Myocyte (in vitro differentiated cells): ENCODE results near the gene BAHCC1. TPM values are rescaled to one million over a fixed set of nuclear protein-coding genes. Genes with fewer than 3 reads are reported as not detected.

Experiments
- DNase-seq: peaks from one replicate; pipeline ENCODE4 v3.0.0-alpha.2; 2012; ENCODE audit warnings: low read depth
- total RNA-seq: library from RNA; depleted of rRNA; stranded (reverse); fragments of >200 nt; gene quantifications from 2 replicates; pipeline ENCODE4 v1.2.3, GENCODE V29; 2014

BAHCC1 gene
- total RNA-seq, 1 donor from 2014 or later, result 5.7 TPM

DNA sequence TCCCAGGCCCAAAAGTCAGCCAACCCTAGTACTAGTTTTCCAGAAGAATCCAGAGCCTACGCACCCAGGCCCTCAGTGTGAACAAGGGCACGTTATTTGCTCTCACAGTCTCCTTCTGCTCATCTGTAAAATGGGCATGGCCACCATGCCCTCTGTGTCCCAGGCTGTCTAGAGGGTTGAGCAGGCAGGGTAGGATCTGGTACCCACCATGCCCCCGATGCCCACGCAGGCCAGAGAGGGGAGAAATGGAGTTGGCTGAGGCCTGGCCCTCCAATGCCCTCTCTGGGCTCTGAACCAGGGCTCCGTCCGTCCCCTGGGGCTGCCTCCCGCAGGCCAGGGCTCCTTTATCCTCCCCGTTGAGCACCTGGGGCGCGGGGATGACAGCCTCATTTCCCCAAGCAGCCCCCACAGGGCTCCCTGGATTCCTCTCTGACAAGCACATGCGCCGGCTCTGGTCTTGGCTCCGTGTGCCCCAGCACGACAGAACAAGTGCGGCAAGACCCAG, 9.1 kb upstream of the BAHCC1 start:
- no peak for DNase-seq

DNA sequence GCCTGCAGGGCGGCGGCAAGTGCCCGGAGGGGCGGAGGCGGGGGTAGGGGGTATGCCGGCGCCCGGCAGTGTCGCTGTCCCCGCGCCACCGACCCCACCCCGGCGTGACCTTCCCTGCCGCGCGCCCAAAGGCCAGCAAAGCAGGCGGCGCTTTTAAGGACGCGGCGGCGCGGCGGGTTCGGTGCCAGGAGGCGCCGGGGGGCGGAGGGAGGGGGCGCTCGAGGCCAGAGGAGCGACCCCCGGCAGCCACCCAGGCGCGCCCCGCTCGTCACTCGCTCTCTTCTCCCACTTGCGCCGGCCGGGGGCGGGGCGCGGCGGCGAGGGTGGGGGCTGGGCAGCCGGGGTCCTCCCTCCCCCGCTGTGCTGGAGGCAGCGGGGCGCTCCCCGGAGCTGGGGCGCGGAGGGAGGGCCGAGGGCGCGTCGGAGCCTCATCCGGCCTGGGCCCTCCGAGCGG, 8.6 kb upstream of the BAHCC1 start:
- DNase-seq, result no peak

DNA sequence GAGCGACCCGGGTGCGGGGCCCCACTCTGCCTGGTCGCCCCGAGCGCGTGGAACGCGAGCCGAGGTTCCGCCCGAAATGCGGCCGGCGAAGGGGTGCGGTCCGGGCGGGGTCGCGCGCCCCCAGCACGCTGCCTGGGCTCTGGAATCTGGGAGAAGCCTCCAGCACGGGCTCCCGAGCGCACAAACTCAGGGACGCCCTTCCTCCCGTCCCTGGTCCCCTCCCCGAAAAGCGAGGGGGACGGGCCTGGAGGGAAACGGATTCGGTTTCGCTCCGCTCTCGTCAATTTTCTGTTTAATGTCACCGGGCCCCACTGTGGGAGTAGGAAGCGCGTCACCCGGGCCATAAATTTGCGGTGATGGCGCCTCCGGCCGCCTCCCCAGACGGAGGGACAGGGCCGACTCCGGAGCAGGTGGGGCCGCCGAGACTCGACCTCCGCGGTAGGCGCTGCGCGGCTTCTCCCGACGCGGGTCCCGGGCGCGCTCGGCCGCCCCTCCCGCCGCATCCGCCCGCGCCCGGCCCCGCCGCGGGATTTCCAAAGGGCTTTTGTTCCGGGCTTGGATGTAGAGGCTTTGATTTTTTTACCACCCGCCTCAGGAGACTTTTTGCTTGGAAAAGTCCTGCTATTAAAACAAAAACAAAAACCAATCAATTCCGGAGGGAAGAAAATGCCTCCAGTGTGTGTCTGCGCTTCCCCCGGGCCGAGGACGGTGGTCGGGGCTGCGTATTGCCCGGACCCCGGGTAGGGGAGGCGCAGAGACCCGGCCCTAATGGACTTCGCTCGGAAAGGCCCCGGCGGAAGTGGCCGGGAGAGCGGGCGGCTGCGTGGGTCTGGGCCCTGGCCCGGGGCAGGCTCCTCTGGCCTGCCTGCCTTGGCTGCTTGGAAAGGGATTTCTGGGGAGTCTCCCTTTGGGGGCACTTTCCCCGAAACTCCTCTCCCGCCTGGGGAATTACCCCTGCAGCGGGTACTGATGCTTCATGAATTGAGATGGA, 7.9 kb upstream of the BAHCC1 start:
- DNase-seq, result peak; percentile 67

DNA sequence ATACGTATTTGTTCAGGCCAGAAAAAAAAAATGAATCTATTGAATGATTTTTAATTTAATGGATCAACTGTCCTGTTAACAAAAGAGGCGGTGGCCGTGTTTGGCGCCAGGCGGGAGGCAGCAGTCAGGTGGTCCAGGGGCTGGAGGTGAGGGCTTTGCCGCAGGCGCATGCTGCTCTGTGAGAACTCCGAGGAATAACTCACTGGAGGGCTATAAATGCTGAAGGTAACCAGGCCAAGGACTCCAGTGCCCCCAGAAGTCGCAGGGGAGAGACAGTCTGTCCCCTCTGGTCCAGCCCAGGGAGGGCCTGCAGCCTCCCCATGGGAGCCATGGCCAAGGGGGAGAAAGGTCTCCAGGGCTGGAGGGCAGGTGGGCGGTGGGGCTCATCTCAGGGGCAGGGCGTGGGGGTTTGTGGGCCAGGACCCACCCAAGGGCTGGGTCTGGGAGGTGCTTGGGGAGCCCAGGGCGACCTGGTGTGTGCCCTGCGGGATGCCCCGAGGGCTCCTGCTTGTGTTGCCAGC, 7.1 kb upstream of the BAHCC1 start:
- DNase-seq, result no peak

DNA sequence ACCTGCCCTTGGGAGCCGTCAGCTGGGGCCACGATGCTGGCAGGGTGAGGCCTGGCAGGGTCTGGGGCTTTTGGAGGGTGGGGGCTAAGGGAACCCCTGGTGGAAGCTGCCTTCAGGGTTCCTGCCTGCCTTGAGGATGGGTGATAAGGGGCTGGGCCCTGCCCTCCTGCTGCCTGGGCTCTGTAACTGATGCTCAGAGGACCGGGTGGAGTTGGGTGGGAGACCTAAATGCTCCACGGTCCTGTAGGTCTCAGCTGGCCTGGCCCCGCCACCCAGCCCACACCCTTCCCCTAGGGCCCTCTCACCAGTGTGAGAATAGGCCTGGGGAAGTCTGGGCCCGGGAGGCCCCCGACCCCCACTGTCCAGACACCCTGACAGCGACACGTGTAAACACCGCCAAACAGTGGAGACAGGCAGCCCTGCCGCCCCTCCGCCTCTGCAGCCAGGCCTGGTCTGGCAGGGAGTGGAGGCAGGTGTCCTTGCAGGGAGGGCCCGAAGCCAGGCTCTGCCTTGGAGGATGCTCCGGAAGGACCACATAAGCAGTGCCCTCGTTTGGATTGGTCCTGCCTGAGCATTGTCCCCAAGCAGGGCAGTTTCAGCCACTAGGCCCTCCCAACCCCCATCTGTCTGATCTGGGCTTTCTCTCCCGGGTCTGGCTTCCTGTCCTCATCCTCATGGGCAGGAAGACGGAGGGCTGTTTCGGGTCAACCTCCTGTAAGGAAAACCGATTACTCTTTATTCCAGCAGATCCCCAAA, 6.5 kb upstream of the BAHCC1 start:
- DNase-seq, result no peak

DNA sequence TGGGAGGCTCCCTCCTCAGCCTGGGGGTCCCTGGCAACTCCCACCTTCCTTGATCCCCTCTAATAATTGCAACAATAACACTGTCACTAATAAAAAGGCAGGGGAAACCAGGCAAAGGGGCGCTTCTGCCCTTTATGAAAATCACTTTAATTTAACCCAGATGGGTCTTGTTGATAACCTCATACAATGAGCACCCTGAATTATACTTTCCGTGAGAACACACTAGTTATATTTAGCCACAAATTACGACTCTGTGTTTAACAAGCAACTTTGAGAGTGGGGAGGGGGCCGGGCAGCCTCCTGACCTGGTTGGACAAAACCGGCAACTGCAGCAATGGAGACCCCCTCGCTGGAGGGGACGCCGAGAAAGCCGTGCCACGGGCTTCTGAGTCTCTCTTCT, 5.7 kb upstream of the BAHCC1 start:
- no peak for DNase-seq

DNA sequence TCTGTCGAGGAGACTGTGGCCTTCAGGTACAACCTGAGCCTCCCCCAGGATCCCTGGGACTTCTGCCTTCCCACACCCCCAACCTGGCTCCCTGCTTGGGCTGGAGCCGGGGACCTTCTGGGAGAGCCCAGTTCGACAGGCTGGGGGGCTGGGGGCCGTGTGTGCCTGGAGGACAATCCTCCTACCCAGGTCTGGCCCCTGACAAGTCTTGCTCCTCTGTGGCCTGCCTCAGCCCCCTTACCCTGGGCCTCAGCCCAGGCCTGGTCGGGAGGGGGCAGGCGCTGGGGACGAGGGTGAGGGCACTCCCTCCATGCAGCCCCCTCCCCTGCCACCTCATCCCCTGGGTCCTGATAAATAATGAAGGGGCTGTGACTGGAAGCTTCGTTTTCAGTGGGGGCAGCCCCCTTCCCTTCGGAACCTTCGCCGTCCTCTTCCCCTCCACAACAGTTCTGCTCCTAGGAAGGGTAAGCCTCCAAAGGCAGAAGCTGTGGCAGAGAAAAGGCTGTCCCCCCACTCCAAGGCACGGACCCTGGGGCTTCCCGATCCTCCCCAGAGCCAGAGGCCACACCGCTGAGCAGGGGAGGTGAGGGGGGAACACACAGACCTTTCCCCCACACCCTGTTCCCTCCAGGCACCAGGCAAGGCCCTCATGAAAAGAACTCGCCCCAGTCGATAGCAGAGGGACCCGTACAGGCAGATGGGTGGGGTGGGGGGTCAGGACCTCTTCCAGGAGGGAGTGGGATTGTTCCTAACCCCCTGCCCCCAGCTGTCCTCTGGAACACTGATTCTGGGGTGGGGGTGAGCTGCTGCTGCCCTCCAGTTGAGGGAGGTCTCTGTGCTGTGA, 5.0 kb upstream of the BAHCC1 start:
- DNase-seq, result no peak

DNA sequence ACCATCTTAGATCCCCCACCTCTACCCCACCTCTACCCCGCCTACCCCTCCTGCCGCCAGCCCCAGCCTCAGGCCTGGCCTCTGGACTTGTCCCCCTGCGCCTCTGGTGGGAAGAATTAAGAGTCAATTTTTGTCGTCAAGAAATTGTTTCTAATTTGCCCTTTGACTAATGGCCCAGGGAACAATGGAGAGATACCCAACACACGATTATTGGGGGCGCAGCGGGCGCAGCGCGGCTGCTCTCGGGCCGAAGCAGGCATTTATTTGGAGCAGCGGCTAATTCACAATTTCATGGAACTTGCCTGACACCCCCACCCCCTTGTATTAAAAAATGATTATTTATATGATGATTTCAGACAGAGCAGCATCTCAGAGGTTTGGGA, 4.4 kb upstream of the BAHCC1 start:
- no peak for DNase-seq

DNA sequence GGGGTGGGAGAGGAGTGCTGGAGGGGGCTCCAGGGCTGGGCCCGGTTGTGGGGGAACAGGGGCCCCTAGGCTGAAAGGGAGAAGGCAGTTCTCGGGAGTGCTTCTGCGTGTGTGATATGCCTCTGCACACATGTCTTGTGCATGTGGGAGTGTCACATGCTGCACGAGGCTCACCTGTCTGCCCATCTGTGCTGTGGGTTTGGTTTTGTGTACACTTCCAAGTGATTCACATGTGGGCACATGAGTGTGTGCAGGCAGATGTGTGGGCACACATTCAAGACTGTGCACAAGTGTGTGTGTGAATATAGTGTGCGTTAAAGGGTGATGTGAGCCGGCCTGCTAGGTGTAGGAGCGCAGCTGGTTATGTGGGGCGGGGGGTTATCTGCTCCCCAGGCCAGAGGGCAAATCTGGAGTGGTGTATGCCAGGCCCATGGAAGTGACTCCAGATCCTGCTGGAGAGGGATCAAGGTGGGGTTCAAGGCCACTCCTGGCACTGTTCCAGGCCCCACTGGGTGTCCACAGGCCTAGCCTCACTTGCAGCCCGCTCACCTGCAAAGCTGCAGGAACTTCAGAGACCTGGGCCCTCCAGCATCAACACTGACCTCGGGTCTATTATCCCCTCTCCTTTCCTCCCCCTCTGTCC, 3.8 kb upstream of the BAHCC1 start:
- DNase-seq, result no peak

DNA sequence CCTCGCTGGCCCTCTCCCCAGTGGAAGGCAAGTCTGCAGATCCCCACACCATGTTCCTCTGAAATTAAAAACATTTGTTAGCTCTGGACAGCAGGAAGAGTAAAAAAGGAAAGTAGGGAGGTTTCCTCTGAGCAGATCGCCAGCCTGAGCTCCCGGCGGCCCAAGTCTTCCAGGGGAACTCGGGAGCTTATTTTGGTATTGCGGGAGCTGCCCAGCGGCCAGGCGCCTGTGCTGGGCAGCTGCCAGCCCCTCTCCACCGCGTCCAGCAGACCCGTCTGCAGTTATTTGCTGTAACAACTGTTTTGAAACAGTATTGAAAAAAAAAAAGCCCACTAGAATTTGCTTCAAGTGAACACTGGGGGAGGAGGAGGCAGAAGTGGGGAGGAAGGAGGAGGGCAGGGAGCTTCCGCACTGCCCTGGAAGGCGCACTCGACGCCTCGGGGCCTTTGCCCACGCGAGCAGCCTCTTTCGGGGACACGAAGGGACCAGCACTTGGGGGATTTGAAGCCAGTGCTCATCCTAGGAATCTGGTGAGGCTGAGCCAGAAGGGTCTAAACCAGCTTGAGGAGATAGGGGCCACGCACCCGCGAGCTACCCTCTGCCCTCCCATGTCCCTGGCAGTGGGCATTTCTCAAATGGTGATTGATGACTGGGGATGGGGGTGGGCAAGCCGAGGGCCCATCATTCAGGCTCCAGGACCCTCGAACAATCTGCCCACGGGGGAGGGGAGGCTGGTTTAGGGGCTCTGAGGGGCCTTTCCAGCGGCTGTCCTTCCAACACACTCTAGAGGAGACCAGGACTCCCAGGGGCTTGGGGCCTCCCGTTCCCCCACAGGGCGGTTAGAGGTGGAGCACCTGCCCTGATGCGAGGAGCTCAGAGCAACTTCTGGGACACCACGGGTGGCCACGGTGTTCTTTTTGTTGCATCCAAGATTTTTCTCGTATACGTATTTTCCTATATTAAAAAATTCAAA, 3.0 kb upstream of the BAHCC1 start:
- DNase-seq, result peak; percentile 77

DNA sequence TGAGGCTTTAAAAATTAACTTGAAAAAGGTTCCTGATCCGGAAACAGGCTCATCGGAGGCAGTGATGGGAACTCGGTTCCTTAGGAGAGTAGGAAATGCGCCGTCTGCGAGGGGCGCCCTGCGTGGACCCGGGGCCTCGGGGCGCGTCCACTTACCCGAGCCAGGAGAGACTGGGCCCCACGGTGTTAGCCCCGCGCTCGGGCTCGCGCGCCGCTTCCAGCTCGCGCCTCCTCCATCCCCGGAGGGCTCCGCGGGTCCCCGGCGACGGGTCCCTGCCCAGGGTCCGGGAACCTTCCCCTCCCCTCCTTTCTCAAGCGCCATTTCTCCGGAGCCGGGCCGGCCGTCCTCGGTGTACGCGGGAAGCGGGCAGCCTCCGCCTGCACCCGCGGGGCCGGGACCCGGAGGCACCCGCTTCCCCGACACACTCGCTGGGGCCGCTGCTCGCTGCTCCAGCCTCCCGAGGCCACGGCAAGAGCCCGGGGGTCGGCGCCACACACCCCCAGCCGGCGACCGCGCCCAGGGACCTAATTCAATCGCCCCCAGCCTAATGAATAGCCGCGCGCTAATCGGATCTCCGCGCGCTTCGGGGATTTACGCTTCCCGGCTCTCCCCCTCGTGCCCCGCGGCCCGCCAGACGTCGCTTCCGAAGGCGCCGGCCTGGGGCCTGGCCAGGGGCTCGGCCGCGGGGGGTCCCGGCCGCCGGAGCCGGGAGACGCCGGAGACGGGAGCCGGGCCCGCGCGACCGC, 2.2 kb upstream of the BAHCC1 start:
- DNase-seq, result peak; percentile 46

DNA sequence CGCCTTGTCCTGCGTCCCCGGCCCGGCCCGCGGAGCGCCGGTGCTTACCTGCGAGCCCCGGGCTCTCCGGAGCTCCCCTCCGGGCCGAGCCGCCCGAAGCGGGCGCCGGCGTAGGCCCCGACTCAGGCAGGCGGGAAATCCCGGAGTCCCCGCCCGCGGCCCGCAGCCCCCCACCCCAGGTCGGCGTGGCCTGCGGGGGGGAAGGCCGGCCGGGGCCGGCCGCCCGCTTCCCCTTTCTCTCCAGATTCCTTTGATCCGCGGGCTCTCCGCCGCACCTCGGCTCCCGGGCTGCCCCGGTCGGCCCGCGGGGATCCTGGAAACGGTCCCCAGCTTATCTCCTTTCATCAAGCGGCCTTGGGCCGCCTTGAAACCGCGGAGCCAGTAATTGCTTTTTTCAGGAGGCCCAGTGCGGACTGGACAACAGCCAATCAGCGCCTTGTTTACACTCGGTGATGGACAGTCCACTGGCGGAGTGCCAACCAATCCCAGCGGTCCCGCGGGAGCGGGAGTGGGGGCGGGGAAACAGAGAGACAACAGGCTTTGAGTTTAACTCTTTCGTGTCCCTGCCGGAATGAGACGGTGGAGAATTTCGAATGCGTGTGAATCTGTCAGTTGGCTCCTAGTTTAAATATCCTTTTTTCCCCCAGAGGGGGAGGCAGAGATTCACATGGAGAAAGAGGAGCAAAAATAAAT, 1.4 kb upstream of the BAHCC1 start:
- DNase-seq, result peak; percentile 100

DNA sequence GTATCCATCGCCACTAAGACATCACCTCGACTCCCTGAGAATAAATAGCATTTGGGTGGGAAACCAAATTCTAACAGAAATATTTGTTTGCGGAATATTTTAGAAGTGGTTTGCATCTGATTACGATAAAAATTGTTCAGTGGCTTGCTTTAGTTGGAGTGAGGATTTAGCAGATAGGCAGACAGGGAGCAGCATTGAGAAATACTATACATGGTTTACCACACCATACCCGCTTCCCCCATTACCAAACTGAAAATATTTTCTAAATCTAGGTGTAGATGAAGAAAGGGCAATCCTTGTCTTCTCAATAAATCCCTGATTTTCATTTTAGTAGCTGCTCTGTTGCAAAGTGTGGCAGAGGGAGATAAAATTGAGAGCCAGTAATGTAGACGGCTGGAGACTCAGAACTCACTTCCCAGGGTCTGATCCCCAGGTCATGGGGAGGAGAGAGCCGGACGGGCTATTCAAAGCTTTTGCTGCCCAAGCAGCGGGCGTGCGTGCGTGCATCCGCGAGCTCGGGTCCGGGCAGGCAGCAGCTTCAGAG, 808 bp upstream of the BAHCC1 start:
- DNase-seq, result no peak

DNA sequence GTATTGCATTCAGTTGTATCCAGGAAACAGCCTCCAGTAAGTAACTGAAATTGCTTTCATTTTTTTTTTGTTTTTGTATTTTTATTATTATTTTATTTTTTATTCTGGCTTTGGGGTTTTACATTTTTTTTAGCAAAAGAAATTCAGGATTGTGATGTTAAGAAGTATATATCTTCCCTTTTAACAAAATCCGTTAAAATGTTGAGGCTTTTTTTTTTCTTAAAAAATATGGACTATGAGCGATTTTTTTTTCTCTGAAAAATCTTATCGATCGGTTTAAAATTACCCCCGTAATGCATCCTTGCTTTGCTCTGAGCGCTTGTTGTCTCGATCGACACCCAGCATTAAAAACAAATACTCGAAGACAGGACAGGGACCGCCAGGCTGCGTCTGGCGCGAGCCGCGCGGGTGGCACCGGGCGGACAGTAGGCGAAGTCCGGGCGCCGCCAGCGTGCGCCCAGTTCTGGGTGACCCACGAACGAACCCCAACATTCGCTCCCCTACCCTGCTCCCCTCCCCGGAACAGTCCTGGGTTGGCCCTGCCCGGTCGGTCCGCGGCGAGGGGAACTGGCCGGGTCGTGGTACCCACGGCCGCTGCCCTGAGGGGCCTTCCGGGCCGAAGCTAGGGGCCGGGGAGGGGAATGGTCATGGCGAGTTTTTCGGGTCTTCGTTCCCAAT, 482 bp downstream of the BAHCC1 start:
- DNase-seq, result peak; percentile 51

DNA sequence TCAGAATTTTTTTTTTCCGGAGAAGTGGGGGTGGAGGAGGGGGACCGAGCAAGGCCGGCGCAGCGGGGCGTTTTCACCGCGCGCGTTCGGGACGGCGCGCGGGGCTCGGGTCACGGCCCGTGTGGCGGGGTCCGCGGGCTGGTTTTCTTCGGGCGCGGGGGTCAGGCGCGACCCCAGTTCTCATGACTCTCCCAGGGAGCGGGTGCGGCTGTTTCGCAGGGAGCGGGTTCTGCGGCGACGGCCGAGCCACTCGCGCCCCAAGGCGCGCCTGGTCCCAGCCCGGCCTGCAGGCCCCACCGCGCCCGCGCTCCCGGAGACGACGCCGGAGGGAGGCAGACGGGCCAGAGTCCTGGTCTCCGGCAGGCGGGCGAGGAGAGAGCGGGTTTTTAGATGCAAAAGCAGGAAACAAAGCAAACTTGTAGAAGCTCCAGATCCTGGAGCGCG, 1.0 kb downstream of the BAHCC1 start:
- DNase-seq, result no peak

DNA sequence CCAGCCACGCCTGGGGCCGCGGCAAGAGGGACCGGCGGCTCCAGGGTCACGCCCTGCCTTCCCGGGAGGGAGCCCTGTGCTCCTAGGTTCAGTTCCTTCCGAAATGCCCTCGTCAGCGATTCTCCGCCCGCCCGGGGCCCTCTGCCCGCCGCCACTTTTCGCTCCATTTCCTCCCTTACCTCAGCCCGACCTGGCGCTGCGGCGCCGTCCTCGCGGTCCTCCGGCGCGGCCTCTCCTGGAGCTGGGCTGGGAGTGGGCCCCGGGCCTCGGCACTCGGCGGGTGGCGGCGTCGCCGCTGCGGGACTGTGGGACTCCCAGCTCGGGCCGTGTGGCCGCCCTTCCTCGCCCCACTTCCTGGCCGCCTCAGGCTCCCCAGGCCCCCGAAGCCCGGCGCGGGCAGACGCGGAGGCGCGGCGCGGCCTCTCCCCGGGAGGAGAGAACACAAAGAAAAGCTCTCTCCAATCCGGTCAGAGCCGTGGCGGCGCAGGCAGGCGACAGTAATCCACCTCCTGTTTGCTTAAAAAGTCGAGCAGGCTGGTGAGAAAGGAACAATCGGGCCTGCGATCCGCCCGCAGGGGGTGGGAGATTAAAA, 1.6 kb downstream of the BAHCC1 start:
- peak; percentile 64 for DNase-seq
